ENCODE results near the gene P2RX4. TPM values are rescaled to one million over a fixed set of nuclear protein-coding genes. Genes with fewer than 3 reads are reported as not detected.

Gene P2RX4
- total RNA-seq, 8 experiments from 2014 or later, result 2.2 to 19.7 (median 7.5) TPM

GRCh38 chr12:121260091-121260490, 50.2 kb downstream of the P2RX4 start:
- in situ Hi-C loops (cut with MboI; ENCODE audit: low pct_unique_long_range_greater_than_20kb in 2 of 9, low sequenced_read_pairs in 9 of 9, unreplicated experiment in 9 of 9), result no loop called here
- no peak for ATAC-seq (replicated peaks in 6 of 8)
- no peak overlapping the region for H3K27ac ChIP-seq
- 94 to 100% (median 100%) methylated on average over 1 to 6 of the region's 7 CpGs; no CpG with 5 or more reads in 3 of the 10 experiments for WGBS, 10 experiments
- no peak overlapping the region for H3K4me3 ChIP-seq
- H3K4me1 ChIP-seq (replicated peaks in 1 of 2), result no peaks in the 10 kb centered on the region

GRCh38 chr12:121261398-121261797, 51.5 kb downstream of the P2RX4 start:
- in situ Hi-C loops (cut with MboI; ENCODE audit: low pct_unique_long_range_greater_than_20kb in 2 of 9, low sequenced_read_pairs in 9 of 9, unreplicated experiment in 9 of 9), result no loop called here
- WGBS, 10 experiments, result 93 to 100% (median 100%) methylated on average over 1 to 4 of the region's 6 CpGs; no CpG with 5 or more reads in 5 of the 10 experiments
- no peak overlapping the region for H3K4me3 ChIP-seq
- no peaks in the 10 kb centered on the region for H3K4me1 ChIP-seq (replicated peaks in 1 of 2)
- ATAC-seq (replicated peaks in 6 of 8), result peak in 2 of 8 experiments; percentile 21 to 55
- no peak overlapping the region for H3K27ac ChIP-seq

- no peak overlapping the region for H3K4me3 ChIP-seq
- no peaks in the 10 kb centered on the region for H3K4me1 ChIP-seq (replicated peaks in 1 of 2)
- no peak overlapping the region for H3K27ac ChIP-seq
- in situ Hi-C loops (cut with MboI; ENCODE audit: low pct_unique_long_range_greater_than_20kb in 2 of 9, low sequenced_read_pairs in 9 of 9, unreplicated experiment in 9 of 9), result no loop called here
- ATAC-seq (replicated peaks in 6 of 8), result peak in 5 of 8 experiments; percentile 22 to 91 (median 43)
- 80 to 96% (median 96%) methylated on average over 2 to 9 of the region's 10 CpGs; no CpG with 5 or more reads in 1 of the 10 experiments for WGBS, 10 experiments
Observed at GRCh38 chr12:121263206-121263935, 53.4 kb downstream of the P2RX4 start.

- no peak for ATAC-seq (replicated peaks in 6 of 8)
- in situ Hi-C loops (cut with MboI; ENCODE audit: low pct_unique_long_range_greater_than_20kb in 2 of 9, low sequenced_read_pairs in 9 of 9, unreplicated experiment in 9 of 9), result no loop called here
- Histone ChIP-seq H3K4me3 (no peak overlapping the region), H3K27ac (no peak overlapping the region), H3K4me1 (replicated peaks in 1 of 2) (no peaks in the 10 kb centered on the region)
- 81 to 100% (median 100%) methylated on average over 1 to 5 of the region's 8 CpGs; no CpG with 5 or more reads in 4 of the 10 experiments for WGBS, 10 experiments
Observed at GRCh38 chr12:121264135-121264534, 54.2 kb downstream of the P2RX4 start.

GRCh38 chr12:121264951-121265515, 55.1 kb downstream of the P2RX4 start:
- no peak for ATAC-seq (replicated peaks in 6 of 8)
- Histone ChIP-seq H3K4me3 (no peak overlapping the region), H3K27ac (no peak overlapping the region), H3K4me1 (replicated peaks in 1 of 2) (no peaks in the 10 kb centered on the region)
- 71 to 100% (median 80%) methylated on average over 1 to 10 of the region's 10 CpGs; no CpG with 5 or more reads in 1 of the 10 experiments for WGBS, 10 experiments
- in situ Hi-C loops (cut with MboI; ENCODE audit: low pct_unique_long_range_greater_than_20kb in 2 of 9, low sequenced_read_pairs in 9 of 9, unreplicated experiment in 9 of 9), result no loop called here

- in situ Hi-C loops (cut with MboI; ENCODE audit: low pct_unique_long_range_greater_than_20kb in 2 of 9, low sequenced_read_pairs in 9 of 9, unreplicated experiment in 9 of 9), result no loop called here
- no peaks in the 10 kb centered on the region for H3K4me1 ChIP-seq (replicated peaks in 1 of 2)
- ATAC-seq (replicated peaks in 6 of 8), result no peak
- H3K27ac ChIP-seq, result no peak overlapping the region
- WGBS, 10 experiments, result 50 to 100% (median 92%) methylated on average over 1 of the region's 1 CpG; no CpG with 5 or more reads in 6 of the 10 experiments
- no peak overlapping the region for H3K4me3 ChIP-seq
Observed at GRCh38 chr12:121267822-121268221, 57.9 kb downstream of the P2RX4 start.

GRCh38 chr12:121273364-121273896, 63.5 kb downstream of the P2RX4 start:
- ATAC-seq (replicated peaks in 6 of 8), result no peak
- no peaks in the 10 kb centered on the region for H3K4me1 ChIP-seq (replicated peaks in 1 of 2)
- H3K27ac ChIP-seq, result no peak overlapping the region
- in situ Hi-C loops (cut with MboI; ENCODE audit: low pct_unique_long_range_greater_than_20kb in 2 of 9, low sequenced_read_pairs in 9 of 9, unreplicated experiment in 9 of 9), result no loop called here
- no peak overlapping the region for H3K4me3 ChIP-seq
- WGBS, 10 experiments, result 100% methylated on average over 2 of the region's 14 CpGs; no CpG with 5 or more reads in 9 of the 10 experiments

- Histone ChIP-seq H3K4me1 (replicated peaks in 1 of 2) (no peaks in the 10 kb centered on the region), H3K27ac (no peak overlapping the region), H3K4me3 (no peak overlapping the region)
- in situ Hi-C loops (cut with MboI; ENCODE audit: low pct_unique_long_range_greater_than_20kb in 2 of 9, low sequenced_read_pairs in 9 of 9, unreplicated experiment in 9 of 9), result no loop called here
- 80 to 100% (median 98%) methylated on average over 1 to 7 of the region's 35 CpGs; no CpG with 5 or more reads in 2 of the 10 experiments for WGBS, 10 experiments
- ATAC-seq (replicated peaks in 6 of 8), result no peak
Observed at GRCh38 chr12:121274036-121274763, 64.3 kb downstream of the P2RX4 start.

GRCh38 chr12:121277374-121277759, 67.4 kb downstream of the P2RX4 start:
- in situ Hi-C loops (cut with MboI; ENCODE audit: low pct_unique_long_range_greater_than_20kb in 2 of 9, low sequenced_read_pairs in 9 of 9, unreplicated experiment in 9 of 9), result no loop called here
- H3K27ac ChIP-seq, result no peak overlapping the region
- 60 to 100% (median 99%) methylated on average over 1 to 6 of the region's 6 CpGs; no CpG with 5 or more reads in 2 of the 10 experiments for WGBS, 10 experiments
- no peak overlapping the region for H3K4me3 ChIP-seq
- no peak for ATAC-seq (replicated peaks in 6 of 8)
- H3K4me1 ChIP-seq (replicated peaks in 1 of 2), result no peaks in the 10 kb centered on the region

GRCh38 chr12:121278169-121279070, 68.5 kb downstream of the P2RX4 start:
- Histone ChIP-seq H3K4me3 (no peak overlapping the region), H3K27ac (no peak overlapping the region), H3K4me1 (replicated peaks in 1 of 2) (no peaks in the 10 kb centered on the region)
- ATAC-seq (replicated peaks in 6 of 8), result no peak
- 71 to 100% (median 98%) methylated on average over 1 to 11 of the region's 15 CpGs for WGBS, 10 experiments
- in situ Hi-C loops (cut with MboI; ENCODE audit: low pct_unique_long_range_greater_than_20kb in 2 of 9, low sequenced_read_pairs in 9 of 9, unreplicated experiment in 9 of 9), result no loop called here

GRCh38 chr12:121279071-121279375, 69.1 kb downstream of the P2RX4 start:
- ATAC-seq (replicated peaks in 6 of 8), result no peak
- no peak overlapping the region for H3K27ac ChIP-seq
- H3K4me3 ChIP-seq, result no peak overlapping the region
- WGBS, 10 experiments, result 7 to 100% (median 89%) methylated on average over 1 to 6 of the region's 13 CpGs; no CpG with 5 or more reads in 6 of the 10 experiments
- no peaks in the 10 kb centered on the region for H3K4me1 ChIP-seq (replicated peaks in 1 of 2)
- in situ Hi-C loops (cut with MboI; ENCODE audit: low pct_unique_long_range_greater_than_20kb in 2 of 9, low sequenced_read_pairs in 9 of 9, unreplicated experiment in 9 of 9), result no loop called here

- 43 to 100% (median 91%) methylated on average over 2 to 5 of the region's 10 CpGs; no CpG with 5 or more reads in 6 of the 10 experiments for WGBS, 10 experiments
- no peaks in the 10 kb centered on the region for H3K4me1 ChIP-seq (replicated peaks in 1 of 2)
- no peak overlapping the region for H3K4me3 ChIP-seq
- peak in 2 of 8 experiments; percentile 5 to 29 for ATAC-seq (replicated peaks in 6 of 8)
- H3K27ac ChIP-seq, result no peak overlapping the region
- in situ Hi-C loops (cut with MboI; ENCODE audit: low pct_unique_long_range_greater_than_20kb in 2 of 9, low sequenced_read_pairs in 9 of 9, unreplicated experiment in 9 of 9), result no loop called here
Observed at GRCh38 chr12:121279507-121279915, 69.6 kb downstream of the P2RX4 start.
